H9 (cell line): ENCODE results near the gene CELF5. TPM values are rescaled to one million over a fixed set of nuclear protein-coding genes. Genes with fewer than 3 reads are reported as not detected.

Experiments
- DNase-seq: peaks from one replicate; pipeline ENCODE4 v3.0.0-alpha.2; 2017
- H2AFZ ChIP-seq: one replicate; pipeline ENCODE4 v1.6.1; 2013; ENCODE audit warnings: mild to moderate bottlenecking, low read length, control low read depth, moderate library complexity
- H2AK5ac ChIP-seq: 2 replicates; pipeline ENCODE4 v1.6.1; 2013; ENCODE audit warnings: low read length, control low read depth, mixed read lengths; ENCODE audit not compliant: insufficient read length
- H2BK120ac ChIP-seq: one replicate; pipeline ENCODE4 v1.6.1; 2013; ENCODE audit warnings: low read depth, mild to moderate bottlenecking, low read length, control low read depth, inconsistent platforms; ENCODE audit not compliant: poor library complexity, severe bottlenecking
- H2BK12ac ChIP-seq: 2 replicates; pipeline ENCODE4 v1.6.1; 2013; ENCODE audit warnings: low read length, control low read depth, mixed read lengths, low read depth; ENCODE audit not compliant: insufficient read length
- H2BK15ac ChIP-seq: 2 replicates; pipeline ENCODE4 v1.6.1; 2013; ENCODE audit warnings: low read depth, low read length, control low read depth
- H2BK20ac ChIP-seq: one replicate; pipeline ENCODE4 v1.6.1; 2013; ENCODE audit warnings: low read depth, mild to moderate bottlenecking, low read length, control low read depth, inconsistent platforms; ENCODE audit not compliant: poor library complexity, severe bottlenecking
- H2BK5ac ChIP-seq: 2 replicates; pipeline ENCODE4 v1.6.1; 2013; ENCODE audit warnings: low read length, control low read depth, mixed read lengths; ENCODE audit not compliant: insufficient read length
- H3K14ac ChIP-seq: 2 replicates; pipeline ENCODE4 v1.6.1; 2013; ENCODE audit warnings: low read length, control low read depth; ENCODE audit not compliant: insufficient read depth
- H3K18ac ChIP-seq: 2 replicates; pipeline ENCODE4 v1.6.1; 2013; ENCODE audit warnings: low read depth, mild to moderate bottlenecking, mixed read lengths, low read length, control low read depth; ENCODE audit not compliant: insufficient read length
- H3K23ac ChIP-seq: 2 replicates; pipeline ENCODE4 v1.6.1; 2013; ENCODE audit warnings: low read length, control low read depth, mixed read lengths, low read depth; ENCODE audit not compliant: insufficient read length
- H3K23me2 ChIP-seq: 2 replicates; pipeline ENCODE4 v1.6.1; 2013; ENCODE audit warnings: low read depth, mild to moderate bottlenecking, mixed read lengths, low read length, control low read depth; ENCODE audit not compliant: insufficient read length, poor library complexity, severe bottlenecking
- H3K27ac ChIP-seq: 2 replicates; pipeline ENCODE4 v1.5.1; 2013; ENCODE audit warnings: low read length, control low read depth, mixed read lengths, low read depth; ENCODE audit not compliant: insufficient read length
- H3K27me3 ChIP-seq: 2 replicates; pipeline ENCODE4 v1.6.1; 2013; ENCODE audit warnings: low read length, control low read depth, inconsistent platforms; ENCODE audit not compliant: insufficient read depth
- H3K4ac ChIP-seq: 2 replicates; pipeline ENCODE4 v1.6.1; 2013; ENCODE audit warnings: low read depth, mild to moderate bottlenecking, control low read depth, inconsistent platforms, low read length, moderate library complexity
- H3K4me1 ChIP-seq: 2 replicates; pipeline ENCODE4 v1.6.1; 2013; ENCODE audit warnings: low read length, control low read depth, inconsistent platforms; ENCODE audit not compliant: insufficient read depth
- H3K4me2 ChIP-seq: 2 replicates; pipeline ENCODE4 v1.6.1; 2013; ENCODE audit warnings: low read length, control low read depth, mixed read lengths; ENCODE audit not compliant: insufficient read length, insufficient read depth
- H3K56ac ChIP-seq: 2 replicates; pipeline ENCODE4 v1.6.1; 2013; ENCODE audit warnings: low read depth, mild to moderate bottlenecking, mixed read lengths, low read length, control low read depth; ENCODE audit not compliant: insufficient read length
- H3K79me1 ChIP-seq: 2 replicates; pipeline ENCODE4 v1.6.1; 2013; ENCODE audit warnings: low read depth, mild to moderate bottlenecking, moderate library complexity, low read length, control low read depth, inconsistent platforms; ENCODE audit not compliant: insufficient read depth, poor library complexity, severe bottlenecking
- H3K79me2 ChIP-seq: 2 replicates; pipeline ENCODE4 v1.6.1; 2013; ENCODE audit warnings: low read length, control low read depth, inconsistent platforms; ENCODE audit not compliant: insufficient read depth
- H3K9ac ChIP-seq: 2 replicates; pipeline ENCODE4 v1.6.1; 2013; ENCODE audit warnings: low read length, control low read depth, mixed read lengths; ENCODE audit not compliant: insufficient read length; ENCODE audit errors: extremely low read depth
- H3K9me3 ChIP-seq: one replicate; pipeline ENCODE4 v1.6.1; 2013; ENCODE audit warnings: low read depth, low read length, inconsistent platforms; ENCODE audit not compliant: control insufficient read depth
- H3T11ph ChIP-seq: one replicate; pipeline ENCODE4 v1.6.1; 2013; ENCODE audit warnings: mild to moderate bottlenecking, low read length, control low read depth, inconsistent platforms
- H4K20me1 ChIP-seq: one replicate; pipeline ENCODE4 v1.6.1; 2013; ENCODE audit not compliant: control insufficient read depth, insufficient read length, insufficient read depth
- H4K5ac ChIP-seq: 2 replicates; pipeline ENCODE4 v1.6.1; 2013; ENCODE audit warnings: low read depth, mild to moderate bottlenecking, mixed read lengths, low read length, control low read depth; ENCODE audit not compliant: insufficient read length
- H4K8ac ChIP-seq: replicated peaks from 2 replicates; pipeline ENCODE4 v1.6.1; 2013; ENCODE audit warnings: low read length, control low read depth, mixed read lengths, low read depth; ENCODE audit not compliant: insufficient read length
- H4K91ac ChIP-seq: 2 replicates; pipeline ENCODE4 v1.6.1; 2013; ENCODE audit warnings: low read depth, mild to moderate bottlenecking, moderate library complexity, mixed read lengths, low read length, control low read depth; ENCODE audit not compliant: insufficient read length
- H3K27ac Mint-ChIP-seq, 3 experiments: 2 replicates in 2 of 3; 3 replicates in 1 of 3; pipeline ENCODE4 v1.8.0; 2020 to 2021; ENCODE audit warnings: mixed read lengths in 3 of 3, mild to moderate bottlenecking in 1 of 3, moderate library complexity in 1 of 3
- H3K27me3 Mint-ChIP-seq: 2 replicates; pipeline ENCODE4 v1.8.0; 2021; ENCODE audit warnings: low read depth, mild to moderate bottlenecking, moderate library complexity, mixed read lengths
- H3K36me3 Mint-ChIP-seq, 3 experiments: 2 replicates in 2 of 3; 3 replicates in 1 of 3; pipeline ENCODE4 v1.8.0; 2020 to 2021; ENCODE audit warnings: low read depth in 3 of 3, mixed read lengths in 3 of 3; ENCODE audit not compliant: insufficient read depth in 1 of 3
- H3K4me1 Mint-ChIP-seq, 2 experiments: 2 replicates each; pipeline ENCODE4 v1.8.0; 2020; ENCODE audit warnings: mixed read lengths in 2 of 2
- H3K4me3 Mint-ChIP-seq, 2 experiments: 2 replicates in 1 of 2; 3 replicates in 1 of 2; pipeline ENCODE4 v1.8.0; 2020 to 2021; ENCODE audit warnings: mild to moderate bottlenecking in 2 of 2, mixed read lengths in 2 of 2, moderate library complexity in 1 of 2
- H3K9me3 Mint-ChIP-seq, 2 experiments: 2 replicates in 1 of 2; 3 replicates in 1 of 2; pipeline ENCODE4 v1.8.0; 2020; ENCODE audit warnings: mild to moderate bottlenecking in 2 of 2, mixed read lengths in 2 of 2, moderate library complexity in 1 of 2
- CTCF ChIP-seq: fragments of 200-600 bp; sonication (generic); conservative IDR thresholded peaks from 3 replicates; pipeline ENCODE4 v1.8.0; 2021; ENCODE audit warnings: antibody characterized with exemption, mild to moderate bottlenecking
- WGBS: extraction: QIAGEN DNeasy Blood & Tissue Kit; methylation state at CpG from one replicate; pipeline ENCODE4 v1.1.7; 2013; ENCODE audit warnings: missing lambda C conversion rate, low lambda C conversion rate, mixed read lengths; ENCODE audit not compliant: insufficient read length; ENCODE audit errors: extremely low coverage; 5-methylcytosine and 5-hydroxymethylcytosine counted together
- total RNA-seq: library from RNA; stranded (reverse); gene quantifications from 2 replicates; pipeline ENCODE4 v1.2.1, GENCODE V29; 2021

CELF5 gene
- total RNA-seq, 1 experiment from 2014 or later: 4.8 TPM

- Histone ChIP-seq H3T11ph (no peak overlapping the region), H3K4me1 (no peaks in the 10 kb centered on the region), H3K9ac (no peak overlapping the region), H3K18ac (no peak overlapping the region), H3K27ac (no peak overlapping the region), H4K8ac (no peak overlapping the region), H3K79me1 (no peaks in the 10 kb centered on the region), H3K27me3 (no peaks in the 10 kb centered on the region), H3K23ac (no peak overlapping the region), H2BK120ac (no peak overlapping the region), H2BK12ac (no peak overlapping the region), H3K14ac (no peak overlapping the region), H3K4me2 (no peak overlapping the region), H2BK15ac (no peak overlapping the region), H2BK5ac (no peak overlapping the region), H3K9me3 (no peaks in the 10 kb centered on the region), H3K79me2 (no peaks in the 10 kb centered on the region), H4K5ac (no peak overlapping the region), H3K23me2 (no peaks in the 10 kb centered on the region), H2AK5ac (no peak overlapping the region), H2BK20ac (no peak overlapping the region), H3K56ac (no peak overlapping the region), H4K20me1 (no peaks in the 10 kb centered on the region), H3K4ac (no peak overlapping the region), H4K91ac (no peak overlapping the region), H2AFZ (no peak overlapping the region)
- H3K4me1 Mint-ChIP-seq: peaks cover 0 to 7% of the 10 kb centered on the region in 2 experiments; a peak in 2 of 4 replicates
- peak; percentile 64 for DNase-seq
- H3K27me3 Mint-ChIP-seq: peaks cover 19% of the 10 kb centered on the region
- no peak for TF ChIP-seq CTCF
- H3K36me3 Mint-ChIP-seq: no peaks in the 10 kb centered on the region
- H3K9me3 Mint-ChIP-seq: no peaks in the 10 kb centered on the region
- H3K27ac Mint-ChIP-seq: no peak overlapping the region
- whole genome bisulfite sequencing: no CpG with 5 or more reads among the region's 23 CpGs
- H3K4me3 Mint-ChIP-seq: no peak overlapping the region
These were observed 19.6 kb downstream of the CELF5 start for GRCh38 chr19:3243819-3244700.
